ENCODE measurements around the gene EMILIN2.
"Not testable (repeated sequence)": the region's sequence is repeated elsewhere in the genome, so short reads cannot be mapped to it uniquely, and the experiment has no call there.

DNA sequence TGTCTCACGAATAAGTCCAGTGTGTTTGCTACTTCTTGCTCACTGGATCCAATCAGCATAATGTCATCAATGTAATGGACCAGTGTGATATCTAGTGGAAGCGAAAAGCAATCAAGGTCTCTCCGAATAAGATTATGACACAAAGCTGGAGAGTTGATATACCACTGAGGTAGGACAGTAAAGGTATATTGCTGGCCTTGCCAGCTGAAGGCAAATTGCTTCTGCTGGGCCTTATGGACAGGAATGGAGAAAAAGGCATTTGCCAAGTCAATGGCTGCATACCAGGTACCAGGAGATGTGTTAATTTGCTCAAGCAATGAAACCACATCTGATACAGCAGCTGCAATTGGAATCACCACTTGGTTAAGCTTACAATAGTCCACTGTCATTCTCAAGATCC, 10.7 kb upstream of the EMILIN2 start:
- TF ChIP-seq ELF4 (IDR thresholded peaks at IDR 0.05); FOXK2 (IDR thresholded peaks at IDR 0.05); NFRKB (IDR thresholded peaks at IDR 0.05); SP1 (IDR thresholded peaks at IDR 0.05); SUZ12 (IDR thresholded peaks at IDR 0.05); TARDBP (IDR thresholded peaks at IDR 0.05); FOXM1 (IDR thresholded peaks at IDR 0.05; ENCODE audit: borderline replicate concordance); HDGF (IDR thresholded peaks at IDR 0.05; ENCODE audit: borderline replicate concordance); FOXA1 (IDR thresholded peaks at IDR 0.05); CTBP1 (IDR thresholded peaks at IDR 0.05; ENCODE audit: borderline replicate concordance); L3MBTL2 (conservative IDR thresholded peaks at IDR 0.05): not testable (repeated sequence)
